ENCODE measurements around the gene PRR9. TPM values are rescaled to one million over a fixed set of nuclear protein-coding genes. Genes with fewer than 3 reads are reported as not detected.

The PRR9 gene, protein sequence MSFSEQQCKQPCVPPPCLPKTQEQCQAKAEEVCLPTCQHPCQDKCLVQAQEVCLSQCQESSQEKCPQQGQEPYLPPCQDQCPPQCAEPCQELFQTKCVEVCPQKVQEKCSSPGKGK
- total RNA-seq = not detected in 2 replicates

DNA sequence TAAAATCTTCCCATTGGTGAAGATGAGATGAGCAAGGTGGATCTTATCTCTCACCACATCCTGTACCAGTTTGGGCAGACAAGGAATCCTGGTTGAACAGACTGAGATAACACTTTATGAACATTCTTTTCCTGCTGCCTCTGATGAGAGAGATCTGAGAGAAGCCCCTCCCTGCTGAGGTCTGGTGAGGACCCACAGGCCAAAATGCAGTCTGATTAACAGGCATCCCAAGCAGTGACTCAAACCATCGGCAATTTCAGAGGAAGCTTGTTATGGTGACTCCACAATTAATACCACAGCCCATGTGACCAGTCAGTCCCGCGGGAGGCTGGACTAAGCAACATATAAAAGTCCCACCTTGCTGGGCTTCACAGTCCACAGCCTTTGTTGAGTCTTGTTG, at the start of gene PRR9:
TSS of gene PRR9 (plus strand) at position 373 of the 400 bp plus-strand sequence. CDS start 561 bp downstream, outside the sequence.

DNA sequence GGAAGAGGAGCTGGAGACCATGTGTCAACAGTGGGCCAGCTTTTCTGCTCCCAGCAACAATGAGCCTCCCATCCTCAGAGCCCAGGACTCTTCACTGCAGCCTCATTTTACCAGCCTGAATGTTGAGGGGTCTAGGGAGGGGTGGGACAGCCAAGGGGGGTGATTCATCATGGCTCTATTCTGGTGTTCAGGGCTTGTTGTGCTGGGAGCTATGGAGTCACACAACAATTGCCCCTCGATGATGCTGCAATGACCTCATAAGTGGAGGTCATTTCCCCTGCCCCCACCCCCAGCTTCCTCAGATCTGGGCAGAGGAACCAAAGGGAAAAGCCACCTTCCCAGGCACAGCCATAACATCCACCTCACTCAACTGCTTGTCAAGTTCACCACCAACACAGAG, 14.3 kb upstream of the PRR9 start, which contains the start of gene LELP1:
TSS of gene LELP1 (plus strand) at position 301 of the 400 bp plus-strand sequence. CDS start 1,278 bp downstream, outside the sequence.

DNA sequence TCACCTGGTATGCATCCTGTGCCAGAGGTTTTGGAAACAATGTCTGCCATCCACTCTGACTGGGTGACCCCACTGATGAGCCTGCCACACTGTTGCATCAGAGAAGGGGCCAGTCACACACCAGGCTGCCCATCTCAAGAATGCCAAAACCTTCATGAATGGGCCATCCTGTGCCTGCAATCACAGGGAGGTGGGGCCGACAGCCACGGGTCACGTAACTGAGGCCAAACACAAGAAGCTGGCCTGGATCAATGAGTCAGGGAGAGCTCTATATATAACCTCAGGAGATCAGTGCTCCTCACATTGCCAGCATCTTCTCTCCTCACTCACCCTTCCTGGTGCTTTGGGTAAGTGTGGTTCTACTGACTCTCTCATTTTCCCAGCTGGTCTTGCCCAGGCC, 42.0 kb downstream of the PRR9 start, which contains the start of gene LORICRIN:
TSS of gene LORICRIN (plus strand) at position 301 of the 400 bp plus-strand sequence. CDS start 1,263 bp downstream, outside the sequence.

Other genes with a start within 250 kb of the PRR9 start
- not detected in 2 replicates for gene SPRR4, start 246.9 kb upstream of the PRR9 start, total RNA-seq
- gene SPRR1A, start 233.5 kb upstream of the PRR9 start, total RNA-seq = not detected in 2 replicates
- gene SPRR3, start 215.8 kb upstream of the PRR9 start, total RNA-seq = 0.43 TPM in 1 of 2 replicates, not detected in the other
- gene SPRR1B, start 186.4 kb upstream of the PRR9 start, total RNA-seq = 0.17 TPM in 1 of 2 replicates, not detected in the other
- not detected in 2 replicates for gene SPRR2D, start 176.5 kb upstream of the PRR9 start, total RNA-seq
- not detected in 2 replicates for gene SPRR2A, start 160.1 kb upstream of the PRR9 start, total RNA-seq
- not detected in 2 replicates for gene SPRR2B, start 146.0 kb upstream of the PRR9 start, total RNA-seq
- gene SPRR2E, start 123.1 kb upstream of the PRR9 start, total RNA-seq = not detected in 2 replicates
- gene SPRR2F, start 104.1 kb upstream of the PRR9 start, total RNA-seq = not detected in 2 replicates
- not detected in 2 replicates for gene SPRR2G, start 66.7 kb upstream of the PRR9 start, total RNA-seq
- gene LELP1, start 14.2 kb upstream of the PRR9 start, total RNA-seq = not detected in 2 replicates
- gene LORICRIN, start 42.1 kb downstream of the PRR9 start, total RNA-seq = not detected in 2 replicates
- not detected in 2 replicates for gene PGLYRP3, start 95.4 kb downstream of the PRR9 start, total RNA-seq
- gene PGLYRP4, start 131.3 kb downstream of the PRR9 start, total RNA-seq = not detected in 2 replicates
- 1.1 and 2.5 TPM in 2 replicates for gene S100A9, start 140.3 kb downstream of the PRR9 start, total RNA-seq
- gene S100A12, start 158.0 kb downstream of the PRR9 start, total RNA-seq = not detected in 2 replicates
- 0.32 TPM in 1 of 2 replicates, not detected in the other for gene S100A8, start 173.5 kb downstream of the PRR9 start, total RNA-seq
- gene S100A7A, start 198.9 kb downstream of the PRR9 start, total RNA-seq = not detected in 2 replicates
- gene S100A7, start 243.1 kb downstream of the PRR9 start, total RNA-seq = not detected in 2 replicates

Data from bronchial smooth muscle cell (primary cell).